Stimulated activated CD4-positive, alpha-beta T cell treated with anti-CD3 and anti-CD28 coated beads, Interleukin-12 subunit alpha, Interleukin-12 subunit beta, amount 100 ng/mL, for 4 hours (primary cell): Measurements from ENCODE around the gene TMEM176B.
A peak's percentile ranks its signal among the peaks of the same experiment; 100 is the strongest.
"Not testable (repeated sequence)": the region's sequence is repeated elsewhere in the genome, so short reads cannot be mapped to it uniquely, and the experiment has no call there.

Experiments used
- DNase-seq: peaks from one replicate; pipeline ENCODE4 v3.0.0-alpha.2; 2020

The TMEM176B gene

DNA sequence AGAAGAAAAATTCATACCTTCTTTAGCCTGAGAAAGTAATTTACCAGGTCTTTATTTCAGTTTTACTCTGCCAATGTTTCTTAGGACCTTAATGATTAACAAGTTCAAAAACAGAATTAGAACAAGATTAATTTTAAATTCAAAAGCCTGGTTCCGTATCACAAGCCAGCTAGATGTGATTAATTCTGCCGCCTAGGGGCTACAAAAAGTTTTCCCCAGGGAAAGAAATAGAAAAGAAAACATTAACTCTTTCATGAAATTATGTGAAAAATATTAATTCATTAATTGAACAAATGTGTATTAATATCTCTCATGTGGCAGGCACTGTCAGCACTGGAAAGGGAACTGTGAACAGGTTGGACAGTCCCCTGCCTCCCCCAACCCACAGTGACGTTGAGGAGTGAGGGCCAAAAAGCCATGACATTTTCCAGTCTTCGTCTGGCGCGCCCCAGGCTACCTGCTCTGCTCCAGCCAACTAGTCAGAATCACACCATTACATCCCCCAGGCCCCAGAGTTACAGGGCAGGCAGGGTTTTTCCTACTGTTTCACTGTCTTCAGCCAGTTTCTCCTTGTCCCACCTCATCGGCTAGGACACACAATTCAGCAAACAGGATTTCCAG, 20.5 kb upstream of the TMEM176B start:
- DNase-seq: no peak

DNA sequence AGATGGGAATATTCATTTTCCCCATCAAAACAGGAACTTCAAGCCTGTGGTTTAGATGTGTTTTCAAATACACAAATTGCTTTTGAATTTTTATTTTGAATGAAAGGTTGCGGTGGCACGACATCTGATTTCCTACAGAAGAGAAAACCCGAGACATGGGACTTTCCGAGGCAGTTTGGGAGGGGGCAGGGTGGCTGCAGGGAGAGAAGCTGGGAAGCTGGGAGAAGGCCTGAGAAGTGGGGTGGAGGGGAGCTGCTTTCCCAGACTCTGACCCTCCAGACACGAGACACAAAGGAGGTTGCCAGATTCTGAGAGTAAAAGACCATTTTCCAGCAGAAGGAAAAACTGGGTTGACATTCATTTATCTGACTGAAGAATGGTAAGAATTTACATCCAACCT, 20.0 kb upstream of the TMEM176B start:
- DNase-seq: no peak

DNA sequence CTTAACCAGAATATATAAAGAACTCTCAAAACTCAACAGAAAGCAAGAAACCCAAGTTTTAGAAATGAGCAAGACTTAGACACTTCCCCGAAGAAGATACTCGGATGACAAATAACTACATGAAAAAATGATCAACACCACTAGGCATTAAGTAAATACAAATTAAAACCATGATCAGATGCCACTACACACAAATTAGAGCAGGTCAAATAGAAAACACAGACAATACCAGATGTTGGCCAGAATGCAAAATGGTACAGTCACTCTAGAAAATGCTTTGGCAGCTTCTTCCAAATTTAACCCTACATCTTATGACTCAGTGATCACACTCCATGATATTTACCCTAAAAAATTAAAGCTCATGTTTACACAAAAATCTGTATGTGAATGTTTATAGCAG, 18.8 kb upstream of the TMEM176B start:
- no peak for DNase-seq

DNA sequence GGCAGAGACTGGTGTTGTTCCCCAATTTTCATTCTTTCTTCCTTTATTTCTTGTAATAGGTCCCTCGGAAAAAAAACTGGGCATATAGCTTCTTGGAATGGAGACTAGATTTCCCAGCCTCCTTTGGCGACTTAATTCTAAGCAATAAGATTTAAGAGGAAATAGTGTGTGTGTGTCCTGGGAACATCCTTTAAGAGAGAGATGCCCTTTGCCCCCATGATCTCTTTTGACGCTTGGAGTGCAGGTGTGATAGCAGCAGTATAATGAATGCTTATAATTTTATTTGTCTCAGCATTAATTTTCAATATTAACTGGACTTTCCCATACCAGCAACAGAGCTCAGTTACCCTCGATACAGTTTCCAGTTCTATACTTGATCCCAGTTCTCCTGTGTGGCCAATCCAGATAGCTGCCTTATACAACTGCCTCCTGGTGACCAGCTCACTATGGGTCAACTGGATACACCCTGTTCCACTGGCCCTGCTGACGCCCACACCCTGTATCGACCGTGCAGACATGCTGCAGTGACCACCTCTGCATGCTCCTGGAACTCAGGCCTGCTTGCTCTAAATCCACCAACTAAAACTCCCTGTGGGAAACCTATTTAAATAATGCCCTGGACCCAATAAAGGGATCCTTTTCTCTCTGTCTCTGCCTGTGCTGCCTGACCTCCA, 14.3 kb upstream of the TMEM176B start:
- no peak for DNase-seq

DNA sequence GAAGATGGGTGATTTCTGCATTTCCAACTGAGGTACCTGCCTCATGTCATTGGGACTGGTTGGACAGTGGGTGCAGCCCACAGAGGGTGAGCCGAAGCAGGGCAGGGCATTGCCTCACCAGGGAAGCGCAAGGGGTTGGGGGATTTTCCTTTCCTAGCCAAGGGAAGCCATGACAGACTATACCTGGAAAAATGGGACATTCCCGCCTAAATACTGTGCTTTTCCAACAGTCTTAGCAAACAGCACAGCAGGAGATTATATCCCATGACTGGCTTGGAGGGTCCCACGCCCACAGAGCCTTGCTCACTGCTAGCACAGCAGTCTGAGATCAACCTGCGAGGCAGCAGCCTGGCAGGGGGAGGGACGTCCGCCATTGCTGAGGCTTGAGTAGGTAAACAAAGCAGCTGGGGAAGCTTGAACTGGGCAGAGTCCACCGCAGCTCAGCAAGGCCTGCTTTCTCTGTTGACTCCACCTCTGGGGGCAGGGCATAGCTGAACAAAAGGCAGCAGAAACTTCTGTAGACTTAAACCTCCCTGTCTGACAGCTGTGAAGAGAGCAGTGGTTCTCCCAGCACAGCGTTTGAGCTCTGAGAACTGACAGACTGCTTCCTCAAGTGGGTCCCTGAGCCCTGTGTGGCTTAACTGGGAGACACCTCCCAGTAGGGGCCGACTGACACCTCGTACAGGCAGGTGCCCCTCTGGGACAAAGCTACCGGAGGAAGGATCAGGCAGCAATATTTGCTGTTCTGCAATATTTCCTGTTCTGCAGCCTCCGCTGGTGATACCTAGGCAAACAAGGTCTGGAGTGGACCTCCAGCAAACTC, 7.7 kb upstream of the TMEM176B start:
- DNase-seq: not testable (repeated sequence)

DNA sequence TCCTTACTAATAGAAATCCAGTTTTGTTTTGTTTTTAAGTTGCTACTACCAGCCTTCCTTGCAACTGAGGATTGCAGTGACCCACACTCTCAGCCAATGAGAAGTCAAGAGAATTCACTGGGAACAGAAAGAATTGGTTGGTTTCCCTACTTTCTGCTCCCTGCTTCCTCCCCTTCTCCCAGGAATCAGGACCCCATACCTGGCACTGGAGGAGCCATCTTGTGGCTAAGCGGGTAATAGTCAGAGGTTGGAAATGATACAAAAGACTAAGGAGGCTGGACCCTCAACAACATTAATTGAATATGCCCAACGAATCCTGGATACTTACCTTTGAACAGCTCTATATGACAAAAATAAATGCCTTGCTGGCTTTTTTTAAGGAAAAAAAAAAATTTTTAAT, 6.7 kb upstream of the TMEM176B start:
- no peak for DNase-seq

DNA sequence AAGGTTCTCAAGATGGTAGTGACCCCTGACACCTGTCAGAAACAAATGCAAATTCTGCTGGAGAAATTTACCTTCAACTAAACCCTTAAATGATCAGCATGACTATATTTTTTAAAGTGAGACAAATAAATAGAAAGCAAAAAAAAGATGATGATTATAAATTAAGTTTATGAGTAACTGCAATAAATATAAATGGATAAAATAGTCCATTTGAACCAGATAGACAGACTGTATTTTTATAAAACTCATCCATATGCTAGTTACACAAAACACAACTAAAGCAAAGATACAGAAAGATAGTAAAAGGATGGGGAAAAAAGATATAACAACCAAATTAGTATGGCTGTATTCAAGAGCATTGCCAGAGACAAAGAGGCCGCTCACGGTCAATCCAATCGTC, 6.3 kb upstream of the TMEM176B start:
- DNase-seq: no peak

DNA sequence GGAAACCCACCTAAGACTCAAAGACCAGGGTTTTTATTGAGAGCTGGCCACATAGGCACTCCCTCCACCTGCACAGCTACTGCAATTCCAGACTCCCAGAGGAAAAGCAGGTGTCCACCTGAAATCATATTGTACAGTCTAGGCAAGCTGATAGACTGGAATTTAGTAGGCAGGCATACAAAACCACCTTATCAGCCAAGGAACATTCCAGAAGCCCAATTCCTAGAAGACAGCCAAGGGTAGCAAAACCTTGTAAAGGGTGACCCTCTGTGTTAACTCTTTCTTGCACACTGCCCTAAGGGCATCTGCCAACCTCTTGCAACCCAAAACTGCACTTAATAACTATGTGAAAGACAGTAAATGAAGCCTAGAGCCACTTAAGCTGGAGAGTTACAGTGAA, 5.7 kb upstream of the TMEM176B start:
- DNase-seq: no peak

DNA sequence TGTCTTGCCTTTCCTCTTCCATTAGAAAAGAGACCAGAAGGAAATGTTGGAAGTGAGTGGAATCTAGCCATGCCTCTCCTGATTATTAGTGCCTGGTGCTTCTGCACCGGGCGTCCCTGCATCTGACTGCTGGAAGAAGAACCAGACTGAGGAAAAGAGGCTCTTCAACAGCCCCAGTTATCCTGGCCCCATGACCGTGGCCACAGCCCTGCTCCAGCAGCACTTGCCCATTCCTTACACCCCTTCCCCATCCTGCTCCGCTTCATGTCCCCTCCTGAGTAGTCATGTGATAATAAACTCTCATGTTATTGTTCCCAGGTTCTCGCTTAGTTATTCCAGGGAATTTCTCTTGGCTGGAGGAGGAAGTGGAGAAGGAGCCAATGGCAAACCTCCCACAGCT, 4.6 kb upstream of the TMEM176B start:
- no peak for DNase-seq

DNA sequence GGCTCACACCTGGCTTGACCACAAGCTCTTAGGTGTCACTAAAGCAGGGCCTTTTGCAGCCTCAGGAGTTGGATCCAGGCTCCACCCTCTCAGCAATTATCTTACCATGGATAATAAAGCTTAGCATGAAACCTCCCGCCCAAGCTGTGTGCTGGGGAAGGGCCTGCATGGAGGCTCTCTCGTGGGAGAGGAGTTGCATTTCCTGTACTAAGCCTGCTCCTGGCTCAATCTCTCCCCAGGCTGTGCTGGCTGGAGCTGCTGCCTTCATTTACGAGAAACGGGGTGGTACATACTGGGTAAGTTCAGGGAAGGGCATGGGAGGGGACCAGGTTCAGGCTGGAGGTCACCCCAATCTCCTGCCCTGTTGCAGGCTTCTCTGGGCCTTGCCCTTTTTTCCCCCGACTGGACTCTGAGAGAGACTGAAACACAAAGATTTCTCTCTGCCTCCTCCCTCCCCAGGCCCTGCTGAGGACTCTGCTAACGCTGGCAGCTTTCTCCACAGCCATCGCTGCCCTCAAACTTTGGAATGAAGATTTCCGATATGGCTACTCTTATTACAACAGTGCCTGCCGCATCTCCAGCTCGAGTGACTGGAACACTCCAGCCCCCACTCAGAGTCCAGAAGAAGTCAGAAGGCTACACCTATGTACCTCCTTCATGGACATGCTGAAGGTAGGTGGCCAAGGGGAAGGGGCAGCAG, 3.1 kb upstream of the TMEM176B start:
- no peak for DNase-seq

DNA sequence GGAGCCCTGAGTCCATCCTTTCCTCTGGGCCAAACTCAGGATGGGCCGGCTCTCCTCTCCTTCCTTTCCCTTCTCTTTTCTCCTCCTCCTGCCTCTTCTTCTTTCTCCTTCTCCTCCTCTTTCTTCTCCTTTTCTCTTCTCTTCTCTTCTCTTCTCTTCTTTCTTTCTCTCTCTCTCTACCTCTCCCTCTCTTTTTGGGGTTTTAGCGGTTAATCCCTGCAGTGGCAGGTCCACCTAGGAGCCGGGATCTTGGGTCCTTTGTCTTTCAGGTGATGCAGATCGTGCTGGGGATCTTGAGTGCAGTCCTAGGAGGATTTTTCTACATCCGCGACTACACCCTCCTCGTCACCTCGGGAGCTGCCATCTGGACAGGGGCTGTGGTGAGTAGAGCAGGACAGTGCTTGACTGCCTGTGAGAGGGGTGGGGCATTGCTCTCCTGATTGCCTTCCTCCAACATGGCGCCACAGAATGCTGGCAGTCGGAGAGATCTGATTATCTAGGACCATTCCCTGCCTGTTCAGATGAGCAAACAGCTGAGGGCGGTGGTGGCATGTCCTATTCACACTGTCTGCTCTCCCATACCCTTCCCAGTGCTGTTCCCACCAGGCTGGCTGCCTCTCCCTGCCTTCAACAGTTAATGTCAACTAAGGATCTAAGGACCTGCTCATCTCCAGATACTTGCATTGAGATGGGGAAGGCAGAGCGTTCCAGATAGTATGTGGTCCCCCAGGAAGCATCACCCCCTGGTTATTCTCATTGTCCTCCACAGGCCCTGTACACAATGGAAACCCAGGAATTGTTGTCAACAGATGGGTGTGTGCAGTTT, 2.0 kb upstream of the TMEM176B start:
- no peak for DNase-seq

DNA sequence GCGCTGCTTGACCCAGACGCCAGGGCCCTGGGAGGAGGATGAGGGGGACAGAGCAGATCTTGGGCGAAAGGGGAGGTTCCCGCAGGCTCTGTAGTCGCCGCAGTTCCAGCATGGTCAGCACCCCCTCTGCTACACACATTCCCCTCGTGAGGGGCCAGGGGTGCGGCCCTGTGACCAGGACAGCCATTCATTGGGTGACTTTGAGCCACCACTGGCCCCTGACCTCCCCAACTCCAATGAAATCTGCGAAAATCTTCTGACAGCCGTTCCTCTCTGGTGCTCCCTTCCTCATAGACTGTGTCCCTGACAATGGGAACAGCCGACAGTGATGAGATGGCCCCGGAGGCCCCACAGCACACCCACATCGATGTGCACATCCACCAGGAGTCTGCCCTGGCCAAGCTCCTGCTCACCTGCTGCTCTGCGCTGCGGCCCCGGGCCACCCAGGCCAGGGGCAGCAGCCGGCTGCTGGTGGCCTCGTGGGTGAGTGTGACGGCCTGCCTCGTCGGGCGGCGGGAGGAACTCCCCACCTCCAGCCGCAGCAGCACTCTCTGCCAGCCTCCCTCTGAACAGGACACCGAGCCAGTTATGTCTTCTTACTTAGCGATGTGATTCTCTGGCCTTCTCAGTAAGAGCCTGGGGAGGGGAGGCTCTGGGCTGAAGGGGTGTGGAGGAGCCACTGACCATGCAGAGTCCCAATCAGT, 1.2 kb upstream of the TMEM176B start:
- no peak for DNase-seq

DNA sequence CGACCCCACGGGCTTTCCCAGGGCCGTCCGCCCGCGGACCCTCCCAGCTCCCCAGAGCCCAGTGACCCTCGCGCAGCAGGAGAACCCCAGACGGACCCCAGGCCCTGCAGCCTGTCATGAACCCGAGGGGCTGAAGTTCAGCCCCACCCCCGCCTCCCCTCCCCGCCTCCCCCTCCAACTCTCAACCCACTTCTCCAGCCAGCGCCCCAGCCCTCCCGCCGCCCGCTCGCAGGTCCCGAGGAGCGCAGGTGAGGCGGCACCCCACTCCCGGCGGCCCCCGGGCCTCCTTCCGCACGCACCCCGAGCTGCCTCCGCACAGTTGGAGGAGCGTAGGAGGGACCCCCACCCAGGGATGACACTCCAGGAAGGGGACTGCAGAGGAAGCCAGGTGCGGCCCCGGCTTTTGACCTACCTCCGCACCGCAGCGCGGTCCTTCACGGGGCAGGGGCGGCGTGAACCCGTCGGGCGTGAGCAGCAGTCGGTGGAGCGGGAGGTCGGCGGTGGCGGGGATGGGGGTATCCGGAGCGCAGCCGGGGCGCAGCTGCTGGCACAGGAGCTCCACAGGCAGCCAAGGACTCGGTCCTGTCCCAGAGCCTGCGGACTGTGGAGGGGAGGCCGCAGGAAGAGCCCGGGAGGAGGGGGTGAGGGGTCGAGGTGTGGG, 547 bp upstream of the TMEM176B start, which contains the start of gene TMEM176A:
TSS of gene TMEM176A (plus strand) at position 189 of the 661 bp plus-strand sequence. CDS start 782 bp downstream, outside the sequence.
- peak; percentile 9 for DNase-seq

DNA sequence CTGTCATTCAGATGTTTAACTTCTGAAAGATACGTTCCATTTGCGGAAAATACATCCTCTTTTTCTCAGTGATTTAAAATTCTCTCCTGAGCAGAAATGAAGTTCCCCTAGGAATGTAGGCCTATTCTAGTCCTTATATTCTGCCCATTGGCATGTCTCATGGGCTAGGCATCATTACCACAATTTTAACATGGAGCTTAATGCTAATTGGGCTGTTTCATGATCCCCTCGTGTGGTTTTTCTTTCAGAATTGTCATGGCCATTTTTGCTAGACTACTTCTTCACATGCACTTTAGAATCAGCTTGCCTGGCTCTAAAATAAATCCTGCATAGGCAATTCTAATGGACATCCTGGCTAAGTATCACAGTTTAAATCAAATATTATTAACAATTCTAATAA, 1.0 kb downstream of the TMEM176B start:
- no peak for DNase-seq

DNA sequence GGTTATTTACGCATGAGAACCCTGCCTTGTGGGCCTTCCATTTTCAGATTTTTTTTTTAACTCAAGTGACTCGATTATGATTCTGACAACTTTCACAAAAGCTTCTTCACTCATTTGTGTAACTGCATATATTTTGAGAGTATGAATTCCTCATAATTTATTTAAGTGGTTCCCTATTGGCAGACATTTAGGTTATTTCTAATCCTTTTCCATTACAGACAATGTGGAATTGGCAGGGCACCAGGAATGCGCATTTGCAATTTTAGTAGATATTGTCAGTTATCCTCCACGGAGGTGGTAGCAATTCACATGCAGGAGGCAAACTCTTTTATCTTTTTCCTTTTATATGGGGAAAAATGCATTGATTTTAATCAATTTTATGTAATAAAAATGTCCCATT, 2.5 kb downstream of the TMEM176B start:
- DNase-seq: no peak

DNA sequence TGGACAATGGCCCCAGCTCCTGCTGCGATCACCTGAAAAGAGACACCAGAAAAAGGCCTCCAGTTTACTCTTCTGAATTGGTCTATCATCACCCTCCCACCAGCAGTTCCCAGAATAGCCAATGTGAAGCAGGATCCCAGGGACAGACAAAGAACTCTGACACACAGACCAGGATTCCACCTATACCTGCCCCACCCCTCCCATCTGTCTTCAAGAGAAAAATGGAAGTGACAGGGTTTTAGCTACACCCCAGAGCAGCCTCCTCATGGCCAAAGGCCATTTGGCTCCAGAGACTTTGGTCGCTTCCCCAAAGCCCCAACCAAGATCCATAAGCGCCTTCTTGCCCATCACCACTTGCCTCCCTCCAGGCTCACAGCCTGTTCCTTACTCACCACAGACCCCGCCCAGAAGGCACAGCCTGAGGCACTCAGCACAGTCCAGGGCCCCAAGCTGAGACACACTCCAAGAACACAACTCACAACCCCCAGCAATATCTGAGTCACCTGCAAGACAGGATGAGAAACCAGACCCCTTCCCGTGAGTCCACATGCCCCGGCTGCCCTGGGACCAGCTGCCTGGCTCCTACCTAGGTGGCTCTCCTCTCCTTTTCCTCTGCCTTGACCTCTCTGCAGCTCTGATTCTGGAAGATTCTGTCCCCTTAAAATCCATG, 6.5 kb downstream of the TMEM176B start:
- DNase-seq: no peak

DNA sequence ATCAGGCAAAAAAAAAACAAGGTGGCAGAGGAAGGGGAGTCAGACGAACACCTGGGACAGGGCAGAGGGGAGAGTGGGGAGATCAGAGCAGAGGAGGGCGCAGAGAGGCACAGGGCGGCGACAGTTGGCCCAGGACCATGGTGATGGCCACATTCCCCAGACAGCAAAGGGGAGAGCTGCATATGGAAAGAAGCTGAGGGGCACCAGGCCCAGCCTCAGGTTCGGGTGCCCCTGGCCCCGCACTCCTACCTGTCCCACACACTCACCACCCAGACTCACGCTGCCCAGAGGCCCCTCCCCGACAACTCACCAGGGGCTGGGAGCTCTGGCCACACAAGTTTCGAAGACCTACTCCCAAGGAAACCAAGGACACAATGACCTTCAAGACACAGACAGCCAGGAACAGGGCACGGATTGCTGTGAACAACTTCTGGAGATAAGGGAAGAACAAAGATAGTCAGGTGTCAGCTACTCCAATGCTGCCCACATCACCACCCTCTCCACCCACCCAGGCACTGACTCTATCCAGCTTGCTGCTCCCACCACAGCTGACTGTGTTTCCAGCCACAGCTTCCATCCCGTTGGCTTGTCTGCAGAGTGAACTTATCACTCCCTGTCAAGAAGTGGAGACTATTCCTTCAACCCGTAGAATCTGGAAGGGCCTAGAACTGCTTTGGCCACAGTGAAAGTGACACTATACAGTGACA, 8.3 kb downstream of the TMEM176B start:
- no peak for DNase-seq

DNA sequence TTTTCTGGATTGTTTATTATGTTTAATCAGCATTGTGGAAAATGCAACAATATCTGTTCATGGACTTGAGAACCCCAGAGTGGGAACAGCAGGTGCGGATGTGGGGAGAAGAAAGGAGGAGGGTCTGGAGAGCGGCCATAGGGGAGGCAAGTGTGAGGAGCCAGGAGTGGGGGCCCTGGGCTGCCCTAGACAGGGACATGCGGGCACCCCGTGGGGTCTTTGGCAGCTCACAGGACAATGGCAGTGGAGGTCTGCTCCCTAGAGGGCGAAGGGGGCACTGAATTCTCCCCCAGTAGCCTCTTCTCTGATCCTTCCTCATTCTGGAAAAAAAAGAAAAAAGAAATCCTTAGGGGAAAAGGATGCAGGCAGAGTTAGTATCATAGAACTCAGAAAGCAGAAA, 8.9 kb downstream of the TMEM176B start:
- no peak for DNase-seq

DNA sequence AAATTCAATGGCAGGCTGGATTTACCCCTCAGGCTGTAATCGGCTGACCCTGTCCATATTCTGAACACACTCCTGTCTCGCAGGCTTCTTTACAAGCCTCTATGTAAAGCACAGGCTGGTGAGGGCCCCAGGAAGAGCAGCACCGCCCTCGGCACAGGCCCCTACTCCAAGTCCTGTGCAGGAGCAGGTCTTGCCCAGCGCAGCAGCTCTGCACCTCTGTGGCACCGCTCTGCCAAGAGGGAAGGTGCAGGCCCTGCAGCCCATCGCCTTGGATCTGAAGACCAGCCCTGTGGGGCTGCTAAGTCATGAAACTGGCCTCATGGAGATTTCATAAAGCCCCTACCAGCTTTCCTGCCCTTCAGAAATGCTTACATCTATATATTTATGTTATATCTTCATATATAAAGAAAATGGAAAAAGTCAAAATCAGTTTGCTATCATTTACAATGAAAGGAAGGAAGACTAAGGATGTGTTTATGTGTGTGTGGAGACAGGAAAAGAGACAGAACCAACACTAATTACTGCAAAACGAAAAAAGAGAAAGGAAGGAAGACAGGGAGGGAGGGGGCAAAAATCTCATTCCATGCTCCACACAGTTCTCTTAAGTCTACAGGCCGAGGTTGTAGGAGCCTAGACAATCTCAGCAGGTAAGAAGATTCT, 9.6 kb downstream of the TMEM176B start:
- no peak for DNase-seq
